KBM-7 (cell line): ENCODE measurements around the gene ARID4B.
"Not testable (repeated sequence)": the region's sequence is repeated elsewhere in the genome, so short reads cannot be mapped to it uniquely, and the experiment has no call there.

ENCODE experiments used
- DNase-seq: peaks from one replicate; pipeline ENCODE4 v3.0.0-alpha.2; 2015
- in situ Hi-C: fragments of 300-500 bp; cut with MboI; formaldehyde crosslinking; loops from 2 replicates; pipeline ENCODE4 v1.14.3; 2020; ENCODE audit warnings: low sequenced_read_pairs, low pct_unique_long_range_greater_than_20kb, mixed read lengths

Gene ARID4B

DNA sequence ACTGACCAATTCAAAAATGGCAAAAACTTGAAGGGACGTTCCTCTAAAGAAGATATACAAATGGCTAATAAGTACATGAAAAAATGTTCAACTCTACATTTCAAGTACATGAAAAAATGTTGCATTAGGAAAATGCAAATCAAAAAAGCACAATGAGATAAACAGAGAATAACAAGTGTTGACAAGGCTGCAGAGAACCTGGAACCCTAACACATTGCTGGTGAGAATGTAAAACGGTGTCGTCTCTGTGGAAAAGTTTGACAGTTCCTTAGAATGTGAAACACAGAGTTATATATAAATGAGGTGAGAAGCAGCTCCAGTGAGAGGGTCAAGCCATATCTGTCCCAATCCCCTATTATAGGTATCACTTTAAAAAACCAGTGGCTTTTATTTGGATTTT lies 122.3 kb downstream of the ARID4B start:
- DNase-seq: no peak
- in situ Hi-C loops: no loop called here

DNA sequence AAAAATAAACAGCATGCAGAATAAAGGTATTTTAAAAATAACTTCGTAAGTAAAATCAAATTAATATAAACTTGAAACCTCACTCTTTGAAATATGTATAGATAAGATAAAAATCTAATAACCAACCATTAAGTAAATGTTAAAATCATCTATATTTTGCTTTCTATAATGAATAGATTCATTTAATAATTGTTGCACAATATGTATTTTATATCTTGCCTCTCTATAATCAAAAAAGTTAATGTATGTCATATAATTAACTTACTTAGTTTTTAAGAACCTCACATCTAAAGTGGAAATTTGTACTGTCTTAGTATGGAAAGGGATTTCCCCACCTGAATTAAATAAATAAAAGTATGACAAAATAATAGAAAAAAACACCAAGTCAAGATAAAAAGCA lies 124.6 kb downstream of the ARID4B start:
- DNase-seq: no peak
- in situ Hi-C loops: no loop called here

GRCh38 chr1:235202447-235202846 lies 125.5 kb downstream of the ARID4B start:
- in situ Hi-C loops, DNase-seq: not testable (repeated sequence)

DNA sequence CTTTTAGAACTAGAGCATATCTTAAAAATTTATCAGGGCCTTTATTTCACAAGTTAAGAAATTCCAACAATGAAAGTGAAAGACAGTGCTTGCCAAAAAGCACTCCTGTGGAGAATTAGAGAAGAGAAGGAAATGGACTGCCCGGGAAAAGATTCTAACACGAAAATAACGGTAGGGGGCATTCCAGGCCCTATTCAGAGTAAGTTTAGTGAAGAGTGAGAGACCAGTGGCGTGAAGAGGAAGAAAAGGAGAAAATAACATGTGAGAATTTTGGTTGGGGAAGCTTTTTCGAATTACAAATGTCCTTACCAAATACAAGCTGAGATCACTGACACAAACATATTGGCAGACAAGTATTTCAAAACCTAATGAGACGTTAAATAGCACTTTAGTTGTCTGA lies 128.5 kb downstream of the ARID4B start:
- peak; percentile 16 for DNase-seq
- in situ Hi-C loops: no loop called here

DNA sequence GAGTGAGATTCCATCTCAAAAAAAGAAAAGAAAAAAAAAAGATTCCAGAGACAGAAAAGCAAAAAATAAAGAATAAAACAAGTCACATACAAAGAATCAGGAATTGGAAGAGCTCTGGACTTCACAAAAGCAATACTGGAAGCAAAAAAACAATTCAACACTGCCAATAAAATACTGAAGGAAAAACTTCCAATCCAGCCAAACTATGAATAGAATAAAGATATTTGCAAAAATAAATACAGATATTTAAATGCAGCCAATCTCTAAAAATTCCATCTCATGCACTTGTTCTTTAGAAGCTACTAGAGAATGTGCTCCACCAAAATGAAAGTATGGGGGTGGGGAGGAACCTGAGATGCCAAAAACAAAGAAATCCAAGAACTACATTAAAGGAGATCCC lies 137.5 kb downstream of the ARID4B start:
- DNase-seq: no peak
- in situ Hi-C loops: no loop called here

GRCh38 chr1:235187316-235187715 lies 140.7 kb downstream of the ARID4B start:
- DNase-seq: no peak
- in situ Hi-C loops: no loop called here

DNA sequence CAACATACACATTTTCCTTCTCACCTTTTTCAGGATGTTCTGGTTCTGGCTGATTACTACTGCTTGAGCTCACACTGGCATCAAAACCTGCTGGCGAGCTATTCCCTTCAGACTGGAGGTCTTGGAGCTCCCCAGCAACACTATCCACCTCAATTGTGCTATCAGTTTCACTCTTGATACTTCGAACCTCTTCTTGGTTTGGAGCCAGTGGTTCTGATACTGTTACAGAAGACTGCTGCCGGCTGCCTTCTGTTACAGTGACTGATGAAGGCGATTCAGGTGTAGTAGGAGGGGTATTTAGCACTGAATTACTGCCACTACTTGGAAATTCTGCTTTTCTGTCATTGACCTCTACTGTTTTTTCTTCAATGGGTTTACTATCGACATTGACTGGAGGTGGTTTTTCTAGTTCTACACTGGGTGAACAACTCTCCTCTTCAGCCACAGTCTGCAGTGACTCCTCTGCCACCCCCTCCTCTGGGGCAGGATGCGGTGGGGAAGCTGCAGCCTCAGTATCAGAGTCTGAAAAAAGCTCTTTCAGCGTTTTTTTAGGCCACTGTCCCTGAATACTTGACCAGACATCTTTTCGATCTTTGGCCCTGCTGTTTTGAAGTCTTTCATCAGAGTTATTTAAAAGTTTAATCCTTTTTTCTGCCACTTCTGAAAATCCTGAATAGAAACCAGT lies 146.3 kb downstream of the ARID4B start:
- no peak for DNase-seq
- in situ Hi-C loops: no loop called here

DNA sequence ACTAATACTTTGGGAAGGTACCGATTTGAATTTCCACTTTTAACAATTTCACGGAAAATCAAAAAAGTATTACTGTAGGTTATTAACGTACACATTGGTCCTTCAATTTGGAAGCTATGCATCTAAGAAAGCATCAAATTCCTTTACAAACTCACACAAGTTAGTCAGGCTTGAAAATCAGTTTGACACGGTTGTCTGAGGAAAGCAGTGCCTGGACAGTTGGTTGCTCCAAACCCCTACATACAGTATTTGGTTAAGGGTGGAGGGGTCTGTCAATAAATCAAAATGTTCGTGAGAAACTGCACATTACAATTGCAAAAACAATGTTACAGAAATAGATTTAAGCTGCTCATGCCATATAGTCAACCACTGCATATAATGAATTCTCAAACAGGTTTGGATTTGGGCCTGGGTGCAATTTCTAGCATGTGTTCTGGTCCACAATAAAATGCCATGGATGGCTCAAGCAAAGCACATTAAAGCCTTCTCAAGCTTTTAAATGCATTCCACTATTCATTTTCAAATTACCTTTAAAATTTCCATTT lies 147.0 kb downstream of the ARID4B start:
- DNase-seq: no peak
- in situ Hi-C loops: no loop called here

GRCh38 chr1:235176486-235176885 lies 151.5 kb downstream of the ARID4B start:
- no peak for DNase-seq
- in situ Hi-C loops: no loop called here

DNA sequence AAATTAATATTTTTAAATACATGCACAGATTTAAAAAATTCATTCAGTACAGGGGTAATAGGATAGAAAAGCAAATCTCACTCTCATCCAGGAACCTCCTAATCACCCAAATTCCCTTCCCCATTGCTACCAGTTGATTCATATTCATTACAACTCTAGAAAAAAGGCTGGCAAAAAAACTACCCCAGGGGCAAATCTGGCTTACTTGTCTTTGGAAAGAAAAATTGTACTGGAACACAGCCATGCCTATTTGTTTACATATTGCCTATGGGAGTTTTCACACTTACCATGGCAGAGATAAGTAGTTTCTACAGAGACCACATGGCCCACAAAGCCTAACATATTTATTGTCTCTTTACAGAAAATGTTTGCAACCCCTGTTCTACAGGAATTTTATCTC lies 158.0 kb downstream of the ARID4B start:
- in situ Hi-C loops: no loop called here
- no peak for DNase-seq

GRCh38 chr1:235168375-235168774 lies 159.6 kb downstream of the ARID4B start:
- DNase-seq: no peak
- in situ Hi-C loops: no loop called here

DNA sequence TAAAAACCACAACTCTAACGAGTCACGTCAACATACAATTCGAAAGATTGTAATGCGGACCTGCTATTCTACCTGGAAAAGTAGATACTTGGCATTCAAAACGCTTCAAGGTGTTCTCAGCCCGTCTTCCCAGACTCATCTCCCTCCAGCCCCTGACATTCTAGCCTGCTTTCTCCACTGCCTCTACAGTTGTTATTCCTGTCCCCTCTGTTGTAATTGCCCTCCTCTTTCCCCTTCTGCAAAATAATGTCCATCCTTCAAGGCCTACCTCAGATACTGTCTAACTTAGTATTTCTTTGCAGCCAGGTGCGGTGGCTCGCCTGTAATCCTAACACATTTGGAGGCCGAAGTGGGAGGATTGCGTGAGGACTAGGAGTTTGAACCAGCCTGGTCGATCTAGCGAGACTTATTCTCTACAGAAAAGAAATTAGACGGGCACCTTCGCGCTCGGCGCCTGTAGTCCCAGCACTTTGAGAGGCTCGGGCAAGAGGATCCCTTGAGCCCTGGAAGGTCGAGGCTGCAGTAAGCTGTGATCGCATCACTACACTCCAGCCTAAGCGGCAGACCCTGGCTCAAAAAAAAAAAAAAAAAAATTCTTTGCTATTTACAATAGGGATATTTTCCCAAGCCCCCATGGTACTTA lies 166.2 kb downstream of the ARID4B start:
- in situ Hi-C loops: no loop called here
- no peak for DNase-seq

GRCh38 chr1:235160957-235161684 lies 166.9 kb downstream of the ARID4B start, which contains the start of gene RBM34:
TSS of gene RBM34 (minus strand) at chr1:235161250. CDS start at chr1:235161226, 24 bp downstream.
- in situ Hi-C loops: no loop called here
- DNase-seq: peak; percentile 95

DNA sequence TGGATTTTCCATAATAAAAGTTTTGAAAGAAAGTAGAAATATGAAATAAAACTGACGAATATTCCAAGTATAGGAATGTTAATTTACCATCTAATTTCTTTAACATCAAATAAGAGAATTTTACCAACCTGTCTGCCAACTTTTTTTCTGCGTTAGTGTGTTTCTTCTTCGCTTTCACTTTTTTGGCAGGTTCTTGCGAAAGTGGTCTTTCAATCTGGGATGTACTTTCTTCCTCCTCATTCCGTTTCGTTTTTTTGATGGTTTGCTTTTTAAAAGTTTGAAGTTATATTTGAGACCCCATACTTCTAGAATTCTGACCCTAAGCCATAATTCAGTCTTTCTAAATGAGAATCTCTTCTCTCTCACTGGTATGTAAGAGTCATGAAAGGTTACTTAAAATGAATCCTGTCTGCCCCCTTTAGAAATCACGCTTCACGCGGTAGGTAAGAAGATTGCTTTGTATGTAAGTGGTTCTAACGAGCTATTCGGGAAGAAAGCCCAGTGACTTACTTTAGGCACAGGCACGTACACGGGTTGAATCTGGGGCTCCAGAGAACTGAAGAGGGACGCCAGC lies 167.5 kb downstream of the ARID4B start:
- no peak for DNase-seq
- in situ Hi-C loops: no loop called here

GRCh38 chr1:235159930-235160329 lies 168.0 kb downstream of the ARID4B start:
- peak; percentile 14 for DNase-seq
- in situ Hi-C loops: not testable (repeated sequence)

DNA sequence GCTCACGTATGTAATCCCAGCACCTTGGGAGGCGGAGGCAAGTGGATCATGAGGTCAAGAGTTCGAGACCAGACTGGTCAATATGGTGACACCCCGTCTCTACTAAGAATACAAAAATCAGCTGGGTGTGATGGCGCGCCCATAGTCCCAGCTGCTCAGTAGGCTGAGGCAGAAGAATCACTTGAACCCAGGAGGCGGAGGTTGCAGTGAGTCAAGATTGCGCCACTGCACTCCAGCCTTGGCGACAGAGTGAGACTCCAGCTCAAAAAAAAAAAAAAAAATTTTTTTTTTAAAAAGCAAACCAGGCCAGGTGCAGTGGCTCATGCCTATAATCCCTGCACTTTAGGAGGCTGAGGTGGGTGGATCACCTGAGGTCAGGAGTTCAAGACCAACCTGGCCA lies 168.7 kb downstream of the ARID4B start:
- DNase-seq, in situ Hi-C loops: not testable (repeated sequence)

GRCh38 chr1:235158680-235159079 lies 169.3 kb downstream of the ARID4B start:
- in situ Hi-C loops: no loop called here
- no peak for DNase-seq

DNA sequence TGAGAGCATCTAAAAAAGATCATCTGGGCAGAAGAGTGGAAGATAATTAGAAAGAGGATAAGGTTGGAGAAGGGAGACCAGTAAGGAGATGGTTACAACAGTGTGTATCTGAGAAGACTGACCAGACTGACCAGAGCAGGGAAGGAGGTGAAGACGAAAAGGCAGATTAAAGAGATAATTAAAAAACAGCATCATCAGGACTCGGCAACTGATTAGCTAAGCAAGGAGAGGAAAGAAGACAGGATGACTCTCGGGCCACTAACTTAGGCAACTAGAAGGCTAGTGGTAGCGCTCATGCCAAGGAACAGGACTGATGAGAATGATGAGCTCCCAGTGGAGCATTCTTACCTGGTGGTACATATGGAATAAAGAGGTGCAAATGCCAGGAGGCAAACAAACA lies 170.8 kb downstream of the ARID4B start:
- DNase-seq: no peak
- in situ Hi-C loops: no loop called here

DNA sequence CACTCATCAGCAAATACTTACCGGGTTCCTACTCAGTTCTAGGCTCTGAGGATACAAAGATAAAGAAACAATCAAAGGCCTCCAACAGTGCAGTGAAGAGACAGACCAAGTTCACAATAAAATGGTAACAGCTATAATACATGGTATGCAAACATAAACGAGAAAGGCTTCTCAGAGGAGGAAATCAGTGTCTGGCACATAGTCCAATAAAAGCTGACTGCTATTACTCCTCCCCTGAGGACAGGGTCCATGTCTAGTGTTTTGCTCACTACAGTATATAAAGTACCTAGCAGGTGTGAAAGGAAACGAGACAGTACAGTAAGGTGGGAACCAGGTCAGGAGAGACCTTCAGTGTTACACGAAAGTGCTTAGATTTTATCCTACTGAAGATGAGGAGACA lies 171.2 kb downstream of the ARID4B start:
- in situ Hi-C loops: no loop called here
- no peak for DNase-seq

DNA sequence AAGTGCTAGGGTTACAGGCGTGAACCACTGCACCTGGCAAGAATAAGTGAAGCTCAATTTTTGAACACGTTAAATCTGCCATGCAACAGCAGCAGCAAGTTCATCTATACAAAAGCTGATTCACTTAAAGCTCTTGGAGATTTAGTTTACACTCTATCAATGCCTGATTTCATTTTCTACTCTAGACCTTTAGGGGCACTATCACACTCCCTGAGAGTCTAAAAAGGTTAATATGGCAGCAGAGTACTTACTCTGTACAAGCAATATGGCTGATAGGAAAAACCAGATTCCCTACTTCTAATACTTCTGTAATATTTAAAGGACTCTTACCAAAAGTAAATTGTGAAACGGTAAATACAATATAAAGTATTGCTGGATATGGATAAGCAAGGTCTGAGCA lies 171.7 kb downstream of the ARID4B start:
- in situ Hi-C loops: no loop called here

More for the DNA sequence above, 171.7 kb downstream of the ARID4B start:
- DNase-seq: no peak
